OCI-LY7 (cell line): ENCODE measurements around the gene CPEB1.
"Not testable (repeated sequence)": the region's sequence is repeated elsewhere in the genome, so short reads cannot be mapped to it uniquely, and the experiment has no call there.

ENCODE experiments used
- EZH2phosphoT487 ChIP-seq: fragments of 200-600 bp; sonication (generic); IDR thresholded peaks from 2 replicates; pipeline ENCODE4 v1.6.1; 2018; ENCODE audit warnings: low read depth, borderline replicate concordance, mild to moderate bottlenecking, mixed run types, antibody characterized with exemption, low read length, moderate library complexity, mixed read lengths
- TF ChIP-seq, protein P1 (sequence below): fragments of 200-600 bp; sonication (generic); conservative IDR thresholded peaks from 2 replicates; pipeline ENCODE4 v1.5.1; 2014; ENCODE audit warnings: mild to moderate bottlenecking, antibody characterized with exemption, low read length, moderate library complexity, mixed read lengths

DNA sequence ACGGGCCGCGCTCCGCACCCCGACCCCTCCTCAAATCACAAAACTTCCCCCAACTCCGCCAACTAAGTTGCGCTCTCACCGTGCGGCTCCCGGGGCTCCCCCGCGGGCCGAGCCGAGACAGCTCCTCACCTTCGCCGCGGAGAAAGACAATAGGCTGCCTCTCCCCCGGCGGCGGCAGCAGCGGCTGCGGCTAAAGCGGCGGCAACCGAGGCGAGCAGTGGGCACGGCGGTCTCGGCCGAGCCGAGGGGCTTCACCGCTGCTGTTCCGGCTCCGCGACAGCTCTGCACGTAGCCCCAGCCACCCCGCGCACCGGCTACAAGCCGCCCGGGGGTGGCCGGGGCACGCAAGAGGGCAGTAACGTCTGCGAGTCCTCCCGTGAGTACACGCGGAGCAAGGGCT lies 133.6 kb downstream of the CPEB1 start:
- TF ChIP-seq, protein P1, sequence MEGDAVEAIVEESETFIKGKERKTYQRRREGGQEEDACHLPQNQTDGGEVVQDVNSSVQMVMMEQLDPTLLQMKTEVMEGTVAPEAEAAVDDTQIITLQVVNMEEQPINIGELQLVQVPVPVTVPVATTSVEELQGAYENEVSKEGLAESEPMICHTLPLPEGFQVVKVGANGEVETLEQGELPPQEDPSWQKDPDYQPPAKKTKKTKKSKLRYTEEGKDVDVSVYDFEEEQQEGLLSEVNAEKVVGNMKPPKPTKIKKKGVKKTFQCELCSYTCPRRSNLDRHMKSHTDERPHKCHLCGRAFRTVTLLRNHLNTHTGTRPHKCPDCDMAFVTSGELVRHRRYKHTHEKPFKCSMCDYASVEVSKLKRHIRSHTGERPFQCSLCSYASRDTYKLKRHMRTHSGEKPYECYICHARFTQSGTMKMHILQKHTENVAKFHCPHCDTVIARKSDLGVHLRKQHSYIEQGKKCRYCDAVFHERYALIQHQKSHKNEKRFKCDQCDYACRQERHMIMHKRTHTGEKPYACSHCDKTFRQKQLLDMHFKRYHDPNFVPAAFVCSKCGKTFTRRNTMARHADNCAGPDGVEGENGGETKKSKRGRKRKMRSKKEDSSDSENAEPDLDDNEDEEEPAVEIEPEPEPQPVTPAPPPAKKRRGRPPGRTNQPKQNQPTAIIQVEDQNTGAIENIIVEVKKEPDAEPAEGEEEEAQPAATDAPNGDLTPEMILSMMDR: not testable (repeated sequence)
- not testable (repeated sequence) for TF ChIP-seq EZH2phosphoT487
